WTC11 (cell line): ENCODE results near the gene NUDT8. TPM values are rescaled to one million over a fixed set of nuclear protein-coding genes. Genes with fewer than 3 reads are reported as not detected.
"Not testable (repeated sequence)": the region's sequence is repeated elsewhere in the genome, so short reads cannot be mapped to it uniquely, and the experiment has no call there.

ENCODE experiments used
- ATAC-seq: fragments of 200-7000 bp; cut with Tn5 transposase; 2 replicates; pipeline ENCODE4 v1.10.0; 2021; ENCODE audit warnings: mild to moderate bottlenecking, moderate library complexity
- CTCF ChIA-PET: fragments of 300-600 bp; sonication (Branson Sonifier 250); formaldehyde crosslinking; loops from one replicate; lab custom pipeline; 2021; ENCODE audit warnings: antibody characterized with exemption; lab: Charles Lee
- POLR2A ChIA-PET: fragments of 350-600 bp; sonication (Branson Sonifier 250); formaldehyde crosslinking; loops from one replicate; lab custom pipeline; 2021; ENCODE audit warnings: antibody characterized with exemption; lab: Charles Lee
- DNase-seq: peaks from one replicate; pipeline ENCODE4 v3.0.0; 2021; ENCODE audit warnings: low spot score
- H3K27ac Mint-ChIP-seq: 2 replicates; pipeline ENCODE4 v1.8.0; 2021; ENCODE audit warnings: mixed read lengths
- H3K27me3 Mint-ChIP-seq: 2 replicates; pipeline ENCODE4 v1.8.0; 2021; ENCODE audit warnings: low read depth, mild to moderate bottlenecking, moderate library complexity, mixed read lengths
- H3K36me3 Mint-ChIP-seq: 2 replicates; pipeline ENCODE4 v1.8.0; 2021; ENCODE audit warnings: mixed read lengths
- H3K4me1 Mint-ChIP-seq: 2 replicates; pipeline ENCODE4 v1.8.0; 2022; ENCODE audit warnings: mixed read lengths
- H3K4me3 Mint-ChIP-seq: 2 replicates; pipeline ENCODE4 v1.8.0; 2021; ENCODE audit warnings: mild to moderate bottlenecking, moderate library complexity, mixed read lengths
- H3K9me3 Mint-ChIP-seq: 2 replicates; pipeline ENCODE4 v1.8.0; 2021; ENCODE audit warnings: mixed read lengths
- AFF4 ChIP-seq: sonication (generic); formaldehyde crosslinking; IDR thresholded peaks from 2 replicates; pipeline ENCODE4 v1.8.1; 2023; ENCODE audit warnings: mild to moderate bottlenecking, missing genetic modification reagents, borderline replicate concordance
- ARID4B ChIP-seq: sonication (generic); formaldehyde crosslinking; IDR thresholded peaks from 2 replicates; pipeline ENCODE4 v1.8.0; 2023; ENCODE audit warnings: missing genetic modification reagents, mild to moderate bottlenecking, borderline replicate concordance
- CTCF ChIP-seq: fragments of 200-600 bp; IDR thresholded peaks from 2 replicates; pipeline ENCODE4 v1.8.0; 2022; ENCODE audit warnings: antibody characterized with exemption
- E2F5 ChIP-seq: sonication (generic); formaldehyde crosslinking; IDR thresholded peaks from 2 replicates; pipeline ENCODE4 v1.8.1; 2022; ENCODE audit warnings: mild to moderate bottlenecking, moderate library complexity, missing genetic modification reagents
- NFATC4 ChIP-seq: fragments of 250-450 bp; sonication (Bioruptor Pico); IDR thresholded peaks from 2 replicates; pipeline ENCODE4 v1.9.0; 2021; ENCODE audit warnings: mild to moderate bottlenecking
- PREB ChIP-seq: sonication (generic); formaldehyde crosslinking; IDR thresholded peaks from 2 replicates; pipeline ENCODE4 v1.8.1; 2022; ENCODE audit warnings: mild to moderate bottlenecking, missing genetic modification reagents, moderate library complexity, borderline replicate concordance
- TEAD1 ChIP-seq: sonication (generic); formaldehyde crosslinking; IDR thresholded peaks from 2 replicates; pipeline ENCODE4 v1.8.0; 2022; ENCODE audit warnings: mild to moderate bottlenecking, missing genetic modification reagents
- TP53 ChIP-seq: sonication (generic); formaldehyde crosslinking; IDR thresholded peaks from 2 replicates; pipeline ENCODE4 v1.8.1; 2023; ENCODE audit warnings: mild to moderate bottlenecking, missing genetic modification reagents
- ZBTB21 ChIP-seq: sonication (generic); formaldehyde crosslinking; IDR thresholded peaks from 2 replicates; pipeline ENCODE4 v1.8.1; 2023; ENCODE audit warnings: mild to moderate bottlenecking, missing genetic modification reagents, borderline replicate concordance
- total RNA-seq: library from RNA; stranded (reverse); gene quantifications from 3 replicates; pipeline ENCODE4 v1.2.3, GENCODE V29; 2021

The NUDT8 gene
- total RNA-seq, 1 experiment from 2014 or later, result 8.3 TPM

GRCh38 chr11:67605231-67606011, 24.3 kb downstream of the NUDT8 start:
- Mint-ChIP-seq H3K36me3 (peaks cover 18% of the 10 kb centered on the region), H3K4me1 (peaks cover 24% of the 10 kb centered on the region), H3K4me3 (peak overlapping the region; percentile 94), H3K9me3 (peaks cover 7% of the 10 kb centered on the region), H3K27me3 (peaks cover 11% of the 10 kb centered on the region), H3K27ac (no peak overlapping the region)
- ATAC-seq (no peak; the same call in 1 of the 2 replicates), DNase-seq (no peak)
- POLR2A ChIA-PET, result no interaction called here
- no peak for TF ChIP-seq E2F5
- TF ChIP-seq ZBTB21 (CRISPR knock-in tag), result no peak
- no peak for TF ChIP-seq PREB (CRISPR knock-in tag)
- CTCF ChIA-PET, result interaction anchor here (0.7 to 1.5 kb wide), 2 partner anchors 9 to 33 kb away, joined by 3 to 8 read pairs; no protein-coding TSS in a partner anchor

- Mint-ChIP-seq H3K4me3 (no peak overlapping the region; the same call in 1 of the 2 replicates), H3K9me3 (peaks cover 7% of the 10 kb centered on the region), H3K4me1 (peaks cover 24% of the 10 kb centered on the region), H3K27ac (no peak overlapping the region), H3K27me3 (peaks cover 11% of the 10 kb centered on the region), H3K36me3 (peaks cover 14% of the 10 kb centered on the region)
- ChIA-PET POLR2A (no interaction called here), CTCF (interaction anchor here (1.5 kb wide), 1 partner anchor 10 kb away, joined by 8 read pairs; no protein-coding TSS in a partner anchor)
- ATAC-seq, result no peak
- no peak for DNase-seq
- no peak for TF ChIP-seq TP53
- TF ChIP-seq ARID4B (CRISPR knock-in tag), result no peak
- no peak for TF ChIP-seq TEAD1 (CRISPR knock-in tag)
- no peak for TF ChIP-seq CTCF
- TF ChIP-seq AFF4 (CRISPR knock-in tag), result no peak
- no peak for TF ChIP-seq NFATC4 (CRISPR knock-in tag)
Observed at GRCh38 chr11:67604815-67605214, 24.9 kb downstream of the NUDT8 start.

GRCh38 chr11:67604119-67604518, 25.6 kb downstream of the NUDT8 start:
- H3K4me3 Mint-ChIP-seq, H3K27ac Mint-ChIP-seq, H3K9me3 Mint-ChIP-seq, CTCF ChIA-PET, POLR2A ChIA-PET, ATAC-seq, H3K36me3 Mint-ChIP-seq, DNase-seq: not testable (repeated sequence)
- H3K27me3 Mint-ChIP-seq, result peaks cover 11% of the 10 kb centered on the region
- H3K4me1 Mint-ChIP-seq, result peaks cover 24% of the 10 kb centered on the region
